Kidney tubule cell (primary cell): ENCODE measurements around the gene PPTC7.
"Not testable (repeated sequence)": the region's sequence is repeated elsewhere in the genome, so short reads cannot be mapped to it uniquely, and the experiment has no call there.

Experiments used
- DNase-seq: peaks from one replicate; pipeline ENCODE4 v3.0.0-alpha.2; 2018; ENCODE audit warnings: low spot score

Gene PPTC7

GRCh38 chr12:110561471-110562201, 21.5 kb downstream of the PPTC7 start:
- peak; percentile 92 for DNase-seq

- DNase-seq = no peak
Observed at GRCh38 chr12:110560946-110561345, 22.2 kb downstream of the PPTC7 start.

- DNase-seq = no peak
Observed at GRCh38 chr12:110560048-110560447, 23.1 kb downstream of the PPTC7 start.

- DNase-seq = not testable (repeated sequence)
Observed at GRCh38 chr12:110558945-110559344, 24.2 kb downstream of the PPTC7 start.

GRCh38 chr12:110557300-110557699, 25.8 kb downstream of the PPTC7 start:
- DNase-seq = no peak

- no peak for DNase-seq
Observed at GRCh38 chr12:110556705-110557104, 26.4 kb downstream of the PPTC7 start.

- DNase-seq = peak; percentile 47
Observed at GRCh38 chr12:110555577-110556406, 27.3 kb downstream of the PPTC7 start.

GRCh38 chr12:110554184-110554583, 28.9 kb downstream of the PPTC7 start:
- no peak for DNase-seq

GRCh38 chr12:110550981-110551380, 32.1 kb downstream of the PPTC7 start:
- no peak for DNase-seq

GRCh38 chr12:110549716-110550115, 33.4 kb downstream of the PPTC7 start:
- no peak for DNase-seq

GRCh38 chr12:110548678-110549077, 34.4 kb downstream of the PPTC7 start:
- no peak for DNase-seq

- no peak for DNase-seq
Observed at GRCh38 chr12:110547090-110547489, 36.0 kb downstream of the PPTC7 start.

GRCh38 chr12:110546339-110546738, 36.8 kb downstream of the PPTC7 start:
- peak; percentile 75 for DNase-seq

- DNase-seq = no peak
Observed at GRCh38 chr12:110545812-110546211, 37.3 kb downstream of the PPTC7 start.

- peak; percentile 86 for DNase-seq
Observed at GRCh38 chr12:110545259-110545658, 37.9 kb downstream of the PPTC7 start.

GRCh38 chr12:110543965-110544364, 39.2 kb downstream of the PPTC7 start:
- DNase-seq = no peak

- peak; percentile 73 for DNase-seq
Observed at GRCh38 chr12:110543252-110543959, 39.7 kb downstream of the PPTC7 start.

- DNase-seq = no peak
Observed at GRCh38 chr12:110540048-110540447, 43.1 kb downstream of the PPTC7 start.

- DNase-seq = no peak
Observed at GRCh38 chr12:110538869-110539622, 44.1 kb downstream of the PPTC7 start.

GRCh38 chr12:110537605-110538409, 45.3 kb downstream of the PPTC7 start:
- DNase-seq = peak; percentile 93
